Epithelial cell of proximal tubule (primary cell): ENCODE data around the gene TTLL4. TPM values are rescaled to one million over a fixed set of nuclear protein-coding genes. Genes with fewer than 3 reads are reported as not detected.

Experiments used
- DNase-seq: peaks from one replicate; pipeline ENCODE4 v3.0.0-alpha.2; 2011; ENCODE audit warnings: low read depth
- H3K4me3 ChIP-seq: 2 replicates; pipeline ENCODE4 v1.5.1; 2011; ENCODE audit warnings: low read depth, mild to moderate bottlenecking, low read length
- total RNA-seq: library from RNA; depleted of rRNA; stranded (reverse); fragments of >200 nt; gene quantifications from 2 replicates; pipeline ENCODE4 v1.2.3, GENCODE V29; 2015
- TF ChIP-seq, protein P1 (sequence below): conservative IDR thresholded peaks from 2 replicates; pipeline ENCODE4 v1.5.1; 2012; ENCODE audit warnings: low read depth, mild to moderate bottlenecking, low read length

TTLL4 gene
- total RNA-seq, 1 donor from 2014 or later: 20.5 TPM

DNA sequence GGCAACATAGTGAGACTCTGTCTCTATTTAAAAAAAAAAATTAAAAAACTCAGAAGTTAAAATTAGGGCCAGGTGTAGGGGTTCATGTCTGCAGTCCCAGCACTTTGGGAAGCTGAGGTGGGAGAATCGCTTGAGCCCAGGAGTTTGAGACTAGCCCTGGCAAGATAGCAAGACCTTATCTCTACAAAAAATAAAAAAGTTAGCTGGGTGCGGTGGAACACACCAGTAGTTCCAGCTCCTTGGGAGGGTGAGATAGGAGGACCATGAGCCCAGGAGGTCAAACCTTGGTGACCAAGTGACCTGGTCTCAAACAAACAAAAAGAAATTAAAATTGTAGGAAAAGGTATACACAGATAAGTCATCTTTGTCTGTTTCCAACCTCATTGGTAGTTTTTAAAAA lies 11.3 kb downstream of the TTLL4 start:
- DNase-seq: no peak
- no peak overlapping the region for H3K4me3 ChIP-seq
- TF ChIP-seq, protein P1, sequence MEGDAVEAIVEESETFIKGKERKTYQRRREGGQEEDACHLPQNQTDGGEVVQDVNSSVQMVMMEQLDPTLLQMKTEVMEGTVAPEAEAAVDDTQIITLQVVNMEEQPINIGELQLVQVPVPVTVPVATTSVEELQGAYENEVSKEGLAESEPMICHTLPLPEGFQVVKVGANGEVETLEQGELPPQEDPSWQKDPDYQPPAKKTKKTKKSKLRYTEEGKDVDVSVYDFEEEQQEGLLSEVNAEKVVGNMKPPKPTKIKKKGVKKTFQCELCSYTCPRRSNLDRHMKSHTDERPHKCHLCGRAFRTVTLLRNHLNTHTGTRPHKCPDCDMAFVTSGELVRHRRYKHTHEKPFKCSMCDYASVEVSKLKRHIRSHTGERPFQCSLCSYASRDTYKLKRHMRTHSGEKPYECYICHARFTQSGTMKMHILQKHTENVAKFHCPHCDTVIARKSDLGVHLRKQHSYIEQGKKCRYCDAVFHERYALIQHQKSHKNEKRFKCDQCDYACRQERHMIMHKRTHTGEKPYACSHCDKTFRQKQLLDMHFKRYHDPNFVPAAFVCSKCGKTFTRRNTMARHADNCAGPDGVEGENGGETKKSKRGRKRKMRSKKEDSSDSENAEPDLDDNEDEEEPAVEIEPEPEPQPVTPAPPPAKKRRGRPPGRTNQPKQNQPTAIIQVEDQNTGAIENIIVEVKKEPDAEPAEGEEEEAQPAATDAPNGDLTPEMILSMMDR: no peak

DNA sequence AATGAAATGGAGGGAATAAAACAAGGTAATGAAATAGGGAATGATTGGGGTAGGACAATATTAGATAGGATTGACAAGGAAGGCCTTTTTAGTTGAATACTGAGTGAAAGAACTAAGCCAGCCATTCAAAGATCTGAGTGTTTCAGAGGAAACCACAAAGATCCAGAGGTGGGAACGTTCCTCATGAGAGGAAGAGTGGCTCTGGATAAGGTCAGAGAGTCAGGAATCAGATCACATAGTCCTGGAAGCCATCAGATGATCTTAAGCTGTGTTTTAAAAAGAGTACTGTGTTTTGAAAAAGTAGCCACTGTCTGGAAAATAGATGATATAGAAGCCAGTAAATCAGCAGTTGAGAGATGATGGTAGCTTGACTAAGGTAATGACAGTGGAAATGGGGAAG lies 11.8 kb downstream of the TTLL4 start:
- TF ChIP-seq, protein P1: no peak
- no peak for DNase-seq
- H3K4me3 ChIP-seq: no peak overlapping the region

DNA sequence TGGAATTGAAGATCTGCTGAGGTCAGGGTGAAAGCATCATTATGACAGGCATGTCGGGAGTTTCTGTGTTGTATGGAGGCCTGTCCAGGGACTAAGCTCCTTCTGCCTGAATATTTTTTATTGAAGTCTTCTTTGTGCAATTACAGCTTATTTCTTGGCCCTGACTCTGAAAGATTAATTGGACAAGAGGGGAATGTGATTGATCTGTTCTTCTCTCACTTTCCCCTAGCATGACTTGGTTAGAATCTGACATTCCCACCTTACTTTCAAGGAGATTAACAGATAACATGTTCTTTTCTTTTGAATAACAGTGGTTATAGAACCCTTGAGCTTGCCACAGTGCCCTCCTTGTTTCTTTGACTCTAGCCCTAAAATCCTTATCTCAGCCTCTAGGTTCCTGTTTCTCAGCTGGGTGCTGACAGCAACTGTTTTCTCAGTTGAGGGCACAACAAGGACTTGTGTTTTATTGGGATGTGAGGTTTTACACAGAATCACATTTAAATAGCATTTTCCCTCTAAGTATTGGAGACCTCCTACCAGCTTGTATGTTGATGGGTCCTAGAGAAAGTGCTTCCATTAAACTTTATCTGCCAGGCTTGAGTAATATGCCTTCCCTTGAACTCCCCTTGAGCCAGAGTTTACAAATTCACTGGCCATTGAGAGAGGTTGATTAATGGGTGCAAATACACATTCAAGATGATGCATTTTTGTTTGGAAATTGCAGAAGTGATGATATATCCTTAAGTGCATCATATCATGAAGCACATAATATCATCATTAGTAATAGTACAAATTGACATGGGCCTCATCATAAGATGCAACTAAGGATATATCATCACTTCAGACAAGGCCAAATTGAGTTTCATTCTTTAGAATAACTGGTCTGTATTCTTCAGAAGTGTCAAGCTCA lies 12.5 kb downstream of the TTLL4 start:
- DNase-seq: no peak
- TF ChIP-seq, protein P1: no peak
- H3K4me3 ChIP-seq: no peak overlapping the region

DNA sequence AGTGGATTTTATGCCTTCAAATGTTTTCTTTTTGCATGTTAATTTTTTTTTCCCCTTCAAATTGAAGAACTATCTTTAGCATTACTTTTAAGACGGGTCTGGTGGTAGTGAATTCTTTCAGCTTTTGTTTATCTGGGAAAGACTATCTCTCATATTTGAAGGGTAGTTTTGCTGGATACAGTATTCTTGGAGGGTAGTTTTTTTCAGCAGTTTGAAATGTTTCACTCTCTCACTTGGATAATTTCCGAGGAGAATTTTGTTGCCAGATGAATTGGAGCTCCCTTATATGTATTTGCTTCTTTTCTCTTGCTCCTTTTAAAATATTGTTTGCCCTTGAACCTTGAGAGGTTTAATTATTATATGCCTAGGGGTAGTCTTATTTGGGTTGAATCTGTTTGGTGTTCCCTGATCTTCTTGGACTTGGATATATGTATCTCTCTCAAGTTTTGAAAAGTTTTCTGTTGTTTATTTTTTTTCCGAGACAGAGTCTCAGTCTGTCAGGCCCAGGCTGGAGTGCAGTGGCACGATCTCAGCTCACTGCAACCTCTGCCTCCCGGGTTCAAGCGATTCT lies 15.5 kb downstream of the TTLL4 start:
- no peak for DNase-seq
- TF ChIP-seq, protein P1: no peak
- no peak overlapping the region for H3K4me3 ChIP-seq

DNA sequence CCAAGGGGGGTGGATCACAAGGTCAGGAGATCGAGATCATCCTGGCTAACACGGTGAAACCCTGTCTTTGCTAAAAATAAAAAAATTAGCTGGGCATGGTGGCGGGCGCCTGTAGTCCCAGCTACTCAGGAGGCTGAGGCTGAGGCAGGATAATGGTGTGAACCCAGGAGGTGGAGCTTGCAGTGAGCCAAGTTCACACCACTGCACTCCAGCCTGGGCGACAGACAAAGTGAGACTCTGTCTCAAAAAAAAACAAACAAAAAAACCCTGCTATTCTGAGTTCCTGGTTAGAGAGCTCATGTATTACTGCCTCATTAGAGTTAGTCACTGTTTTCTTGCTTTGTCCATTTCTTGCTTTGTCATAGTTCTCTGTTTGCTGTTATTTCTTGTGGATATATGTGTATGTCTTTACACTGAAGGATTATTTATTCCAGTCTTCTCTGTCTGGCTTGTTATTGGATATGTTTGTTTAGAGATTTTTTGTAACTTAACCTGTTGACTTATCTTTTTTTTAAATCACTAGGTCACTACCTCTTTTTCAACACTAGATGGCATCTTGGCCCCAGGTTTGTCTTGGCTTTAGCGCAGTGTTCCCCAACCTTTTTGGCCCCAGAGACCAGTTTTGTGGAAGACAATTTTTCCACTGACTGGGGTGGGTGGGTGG lies 17.0 kb downstream of the TTLL4 start:
- TF ChIP-seq, protein P1: peak; percentile 56
- DNase-seq: no peak
- no peak overlapping the region for H3K4me3 ChIP-seq

DNA sequence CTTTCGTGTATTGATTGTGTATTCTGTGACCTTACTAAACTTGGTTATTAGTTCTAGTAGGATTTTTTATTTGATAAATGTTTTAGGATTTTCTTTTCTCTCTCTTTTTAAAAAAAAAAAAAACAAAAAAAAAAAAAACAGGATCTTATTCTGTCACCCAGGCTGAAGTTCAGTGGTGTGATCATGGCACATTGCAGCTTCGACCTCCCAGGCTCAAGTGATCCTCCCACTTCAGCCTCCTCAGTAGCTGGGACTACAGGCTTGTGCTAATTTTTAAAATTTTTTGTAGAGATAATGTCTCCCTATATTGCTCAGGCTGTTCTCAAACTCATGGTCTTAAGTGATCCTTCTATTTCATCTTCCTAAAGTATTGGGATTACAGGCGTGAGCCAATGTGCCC lies 19.0 kb downstream of the TTLL4 start:
- no peak overlapping the region for H3K4me3 ChIP-seq
- TF ChIP-seq, protein P1: no peak
- DNase-seq: no peak
